IMR-90 (cell line): ENCODE measurements around the gene CDK2AP2. TPM values are rescaled to one million over a fixed set of nuclear protein-coding genes. Genes with fewer than 3 reads are reported as not detected.
A peak's percentile ranks its signal among the peaks of the same experiment; 100 is the strongest.
"Not testable (repeated sequence)": the region's sequence is repeated elsewhere in the genome, so short reads cannot be mapped to it uniquely, and the experiment has no call there.

Experiments used
- ATAC-seq: fragments of 200-7000 bp; cut with Tn5 transposase; 2 replicates; pipeline ENCODE4 v1.9.1; 2020; ENCODE audit warnings: low read depth, mild to moderate bottlenecking, moderate library complexity
- BruUV-seq: library from RNA; stranded (reverse); fragments of 400-500 nt; replicated peaks from 2 replicates; lab custom pipeline; 2021; lab: Mats Ljungman, UMichigan
- CTCF ChIA-PET: fragments of 300-600 bp; formaldehyde crosslinking; extraction: SDS; loops from one replicate; lab custom pipeline; 2021; ENCODE audit warnings: antibody characterized with exemption; lab: Yijun Ruan, JAX
- POLR2A ChIA-PET: fragments of 300-600 bp; sonication (Branson Sonifier 250); formaldehyde crosslinking; loops from one replicate; lab custom pipeline; 2022; ENCODE audit warnings: antibody characterized with exemption; ENCODE audit not compliant: unreplicated experiment; lab: Charles Lee
- DNase-seq: peaks from one replicate; pipeline ENCODE4 v3.0.0; 2013
- H2AFZ ChIP-seq: replicated peaks from 2 replicates; pipeline ENCODE3; 2013; ENCODE audit warnings: low read length, mild to moderate bottlenecking; ENCODE audit not compliant: poor library complexity
- H2AK5ac ChIP-seq: 2 replicates; pipeline ENCODE4 v1.6.1; 2013; ENCODE audit warnings: low read depth, low read length, inconsistent platforms
- H2AK9ac ChIP-seq: replicated peaks from 2 replicates; pipeline ENCODE3; 2013; ENCODE audit warnings: mild to moderate bottlenecking, low read depth, low read length, moderate library complexity; ENCODE audit not compliant: poor library complexity
- H2BK120ac ChIP-seq: 2 replicates; pipeline ENCODE4 v1.6.1; 2013; ENCODE audit warnings: low read depth, low read length, inconsistent platforms
- H2BK15ac ChIP-seq: 3 replicates; pipeline ENCODE4 v1.6.1; 2013; ENCODE audit warnings: low read depth, low read length, inconsistent platforms
- H2BK20ac ChIP-seq: 2 replicates; pipeline ENCODE4 v1.6.1; 2013; ENCODE audit warnings: low read depth, mild to moderate bottlenecking, inconsistent platforms, low read length, moderate library complexity
- H2BK5ac ChIP-seq: 2 replicates; pipeline ENCODE4 v1.6.1; 2013; ENCODE audit warnings: mild to moderate bottlenecking, low read depth, low read length, inconsistent platforms; ENCODE audit not compliant: poor library complexity, severe bottlenecking
- H3K14ac ChIP-seq: replicated peaks from 2 replicates; pipeline ENCODE4 v1.6.1; 2013; ENCODE audit warnings: low read depth, low read length, inconsistent platforms
- H3K18ac ChIP-seq: 2 replicates; pipeline ENCODE4 v1.6.1; 2013; ENCODE audit warnings: low read depth, low read length, control low read depth
- H3K23ac ChIP-seq: 2 replicates; pipeline ENCODE4 v1.6.1; 2013; ENCODE audit warnings: low read depth, low read length, inconsistent platforms
- H3K27ac ChIP-seq: 2 replicates; pipeline ENCODE4 v1.5.1; 2013; ENCODE audit warnings: mild to moderate bottlenecking, control low read depth, low read length; ENCODE audit not compliant: insufficient read depth
- H3K27me3 ChIP-seq: 2 replicates; pipeline ENCODE4 v1.6.1; 2013; ENCODE audit warnings: low read length; ENCODE audit not compliant: control insufficient read depth, insufficient read depth
- H3K36me3 ChIP-seq: 2 replicates; pipeline ENCODE4 v1.6.1; 2013; ENCODE audit warnings: low read length, mixed read lengths; ENCODE audit not compliant: control insufficient read depth, insufficient read depth
- H3K4ac ChIP-seq: 2 replicates; pipeline ENCODE4 v1.6.1; 2013; ENCODE audit warnings: low read depth, low read length, inconsistent platforms
- H3K4me1 ChIP-seq: 2 replicates; pipeline ENCODE4 v1.6.1; 2013; ENCODE audit warnings: low read length, mixed read lengths; ENCODE audit not compliant: control insufficient read depth, insufficient read depth
- H3K4me2 ChIP-seq: 2 replicates; pipeline ENCODE4 v1.6.1; 2013; ENCODE audit warnings: low read depth, mild to moderate bottlenecking, control low read depth, low read length, moderate library complexity
- H3K4me3 ChIP-seq: 2 replicates; pipeline ENCODE4 v1.5.1; 2013; ENCODE audit warnings: low read depth, mild to moderate bottlenecking, control low read depth, low read length, moderate library complexity; ENCODE audit not compliant: insufficient read depth
- H3K56ac ChIP-seq: 2 replicates; pipeline ENCODE4 v1.6.1; 2013; ENCODE audit warnings: low read length, inconsistent platforms; ENCODE audit not compliant: insufficient read depth; ENCODE audit errors: extremely low read depth
- H3K79me1 ChIP-seq, 2 experiments: 2 replicates each; pipeline ENCODE4 v1.6.1; 2013; ENCODE audit warnings: low read length in 2 of 2, inconsistent platforms in 1 of 2, low read depth in 1 of 2
- H3K9ac ChIP-seq: 2 replicates; pipeline ENCODE4 v1.6.1; 2013; ENCODE audit warnings: low read depth, low read length, control low read depth
- H3K9me1 ChIP-seq: 2 replicates; pipeline ENCODE4 v1.6.1; 2013; ENCODE audit warnings: low read length, inconsistent platforms; ENCODE audit not compliant: insufficient read depth
- H3K9me3 ChIP-seq: 2 replicates; pipeline ENCODE4 v1.6.1; 2013; ENCODE audit warnings: low read length; ENCODE audit not compliant: control insufficient read depth, insufficient read depth
- H4K20me1 ChIP-seq: 2 replicates; pipeline ENCODE4 v1.6.1; 2013; ENCODE audit warnings: low read length, inconsistent platforms; ENCODE audit not compliant: insufficient read depth
- H4K5ac ChIP-seq: 2 replicates; pipeline ENCODE4 v1.6.1; 2013; ENCODE audit warnings: mild to moderate bottlenecking, low read depth, low read length, control low read depth
- H4K8ac ChIP-seq, 2 experiments: 2 replicates each; pipeline ENCODE4 v1.6.1; 2013; ENCODE audit warnings: low read depth in 2 of 2, low read length in 2 of 2, control low read depth in 1 of 2, inconsistent platforms in 1 of 2
- H4K91ac ChIP-seq: 2 replicates; pipeline ENCODE4 v1.6.1; 2013; ENCODE audit warnings: low read depth, low read length, inconsistent platforms; ENCODE audit not compliant: insufficient read depth
- WGBS, 2 experiments: methylation state at CpG; one replicate each; pipeline versions ENCODE4 v1.1.5 to v1.1.7; 2013; ENCODE audit warnings: missing lambda C conversion rate in 2 of 2; ENCODE audit not compliant: insufficient read length in 1 of 2; ENCODE audit errors: extremely low coverage in 2 of 2; 5-methylcytosine and 5-hydroxymethylcytosine counted together
- dilution Hi-C: fragments of 300-500 bp; cut with HindIII; formaldehyde crosslinking; loops from one replicate; pipeline ENCODE4 v1.14.3; 2018; ENCODE audit warnings: low sequenced_read_pairs; ENCODE audit not compliant: unreplicated experiment
- in situ Hi-C: fragments of 300-500 bp; cut with MboI; formaldehyde crosslinking; loops from 3 replicates; pipeline ENCODE4 v1.14.3; 2019; ENCODE audit warnings: low sequenced_read_pairs, inconsistent platforms, mixed read lengths
- intact Hi-C: fragments of 100-400 bp; cut with micrococcal nuclease; formaldehyde crosslinking; loops from 2 replicates; pipeline ENCODE4 v1.10.0; 2022
- polyA plus RNA-seq, 3 experiments: library from polyadenylated mRNA; depleted of rRNA; stranded (reverse); fragments of >200 nt; gene quantifications; 2 replicates each; pipeline ENCODE4 v1.2.3, GENCODE V29; 2012; ENCODE audit warnings: low replicate concordance in 1 of 3
- total RNA-seq: library from RNA; depleted of rRNA; stranded (reverse); fragments of >200 nt; gene quantifications from 2 replicates; pipeline ENCODE4 v1.2.3, GENCODE V29; 2012

Gene CDK2AP2
- total and polyA plus RNA-seq, 2 of the 4 experiments (the other 2 are of a cell fraction) = 8.1 to 44.7 TPM

DNA sequence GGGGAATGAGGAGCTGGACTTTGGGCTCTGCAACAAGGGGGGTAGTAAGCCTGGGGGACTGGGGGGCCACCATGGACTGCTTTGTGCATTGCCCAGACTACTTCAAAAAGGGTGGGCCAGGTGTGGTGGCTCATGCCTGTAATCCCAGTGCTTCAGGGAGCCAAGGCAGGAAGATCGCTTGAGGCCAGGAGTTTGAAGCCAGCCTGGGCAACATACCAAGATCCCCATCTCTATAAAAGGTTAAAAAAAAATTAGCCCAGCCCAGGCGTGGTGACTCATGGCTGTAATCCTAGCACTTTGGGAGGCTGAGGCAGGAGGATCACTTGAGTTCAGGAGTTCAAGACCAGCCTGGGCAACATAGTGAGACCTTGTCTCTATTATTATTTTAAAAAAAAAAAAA, 42.4 kb downstream of the CDK2AP2 start:
- intact Hi-C loops, H3K4me3 ChIP-seq, H3K4me2 ChIP-seq, dilution Hi-C loops, H2BK15ac ChIP-seq, H2BK20ac ChIP-seq, H4K20me1 ChIP-seq, in situ Hi-C loops, POLR2A ChIA-PET, DNase-seq, H3K27ac ChIP-seq, H3K18ac ChIP-seq, H3K4me1 ChIP-seq, ATAC-seq, H2AFZ ChIP-seq, H4K91ac ChIP-seq, H3K14ac ChIP-seq, H3K27me3 ChIP-seq, BruUV-seq, H3K9ac ChIP-seq, H3K9me3 ChIP-seq, H3K23ac ChIP-seq, H4K5ac ChIP-seq, H3K36me3 ChIP-seq, H2BK120ac ChIP-seq, H3K56ac ChIP-seq, H2BK5ac ChIP-seq: not testable (repeated sequence)
- peak overlapping the region in 1 of 2 experiments; percentile 92; a peak in 1 of 4 replicates for H4K8ac ChIP-seq
- H2AK9ac ChIP-seq = peak overlapping the region; percentile 95
- peak overlapping the region; percentile 49; the same call in 1 of the 2 replicates for H2AK5ac ChIP-seq
- peak overlapping the region; percentile 84; the same call in 1 of the 2 replicates for H3K4ac ChIP-seq
- CTCF ChIA-PET = interaction anchor here (0.6 to 0.9 kb wide), 2 partner anchors 21 to 114 kb away, joined by 3 to 4 read pairs; no protein-coding TSS in a partner anchor
- no CpG with 5 or more reads among the region's 2 CpGs for WGBS, 2 experiments
- peaks cover 4 to 24% of the 10 kb centered on the region in 2 experiments; a peak in 2 of 4 replicates for H3K79me1 ChIP-seq
- peaks cover 12% of the 10 kb centered on the region for H3K9me1 ChIP-seq
